CD8-positive, alpha-beta memory T cell (primary cell): ENCODE measurements around the gene ENPP1. TPM values are rescaled to one million over a fixed set of nuclear protein-coding genes. Genes with fewer than 3 reads are reported as not detected.
"Not testable (repeated sequence)": the region's sequence is repeated elsewhere in the genome, so short reads cannot be mapped to it uniquely, and the experiment has no call there.

ENCODE experiments used
- CTCF ChIA-PET: fragments of 350-600 bp; sonication (Branson Sonifier 250); formaldehyde crosslinking; loops from one replicate; lab custom pipeline; 2021; ENCODE audit warnings: antibody characterized with exemption; lab: Charles Lee
- POLR2A ChIA-PET: fragments of 350-600 bp; sonication (Branson Sonifier 250); formaldehyde crosslinking; loops from one replicate; lab custom pipeline; 2021; ENCODE audit warnings: antibody characterized with exemption; lab: Charles Lee
- DNase-seq, 5 donors: peaks; one replicate each; pipeline versions ENCODE4 v3.0.0 to v3.0.0-alpha.2; 2020 to 2022; ENCODE audit warnings: mixed read lengths in 1 of 5
- H3K27ac ChIP-seq: one replicate; pipeline ENCODE4 v1.7.0; 2013; ENCODE audit warnings: low read depth, mild to moderate bottlenecking, low read length, moderate library complexity
- H3K27me3 ChIP-seq: 2 replicates; pipeline ENCODE4 v1.7.0; 2013; ENCODE audit warnings: low read length, mild to moderate bottlenecking; ENCODE audit not compliant: insufficient read depth, poor library complexity, severe bottlenecking
- H3K36me3 ChIP-seq: 2 replicates; pipeline ENCODE4 v1.7.0; 2013; ENCODE audit warnings: mild to moderate bottlenecking, low read length, moderate library complexity; ENCODE audit not compliant: insufficient read depth
- H3K4me1 ChIP-seq: 2 replicates; pipeline ENCODE4 v1.7.0; 2013; ENCODE audit warnings: mild to moderate bottlenecking, low read length, moderate library complexity; ENCODE audit not compliant: insufficient read depth
- H3K4me3 ChIP-seq: 2 replicates; pipeline ENCODE4 v1.7.0; 2013; ENCODE audit warnings: mild to moderate bottlenecking, low read length
- H3K9me3 ChIP-seq: 2 replicates; pipeline ENCODE4 v1.7.0; 2013; ENCODE audit warnings: mild to moderate bottlenecking, low read length
- H3K27ac Mint-ChIP-seq, 8 donors: one replicate each; pipeline ENCODE4 v1.8.0; 2020 to 2021; ENCODE audit warnings: mixed read lengths in 8 of 8, mild to moderate bottlenecking in 6 of 8, inconsistent platforms in 3 of 8, moderate library complexity in 3 of 8
- H3K27me3 Mint-ChIP-seq, 2 donors: one replicate each; pipeline ENCODE4 v1.8.0; 2020 to 2021; ENCODE audit warnings: mixed read lengths in 2 of 2, mild to moderate bottlenecking in 1 of 2, moderate library complexity in 1 of 2
- H3K36me3 Mint-ChIP-seq, 3 donors: one replicate each; pipeline ENCODE4 v1.8.0; 2020 to 2021; ENCODE audit warnings: mixed read lengths in 3 of 3, inconsistent platforms in 1 of 3, mild to moderate bottlenecking in 1 of 3
- H3K4me1 Mint-ChIP-seq, 3 donors: one replicate each; pipeline ENCODE4 v1.8.0; 2020 to 2021; ENCODE audit warnings: mixed read lengths in 3 of 3, inconsistent platforms in 1 of 3, mild to moderate bottlenecking in 1 of 3
- H3K4me3 Mint-ChIP-seq, 7 donors: one replicate each; pipeline ENCODE4 v1.8.0; 2020 to 2021; ENCODE audit warnings: mixed read lengths in 7 of 7, mild to moderate bottlenecking in 6 of 7, moderate library complexity in 4 of 7, inconsistent platforms in 2 of 7
- H3K9me3 Mint-ChIP-seq, 5 donors: one replicate each; pipeline ENCODE4 v1.8.0; 2020 to 2022; ENCODE audit warnings: mixed read lengths in 5 of 5, mild to moderate bottlenecking in 3 of 5, moderate library complexity in 2 of 5, inconsistent platforms in 1 of 5
- polyA plus RNA-seq: library from polyadenylated mRNA; unstranded; fragments of 300-500 nt; fragmentation: Illumina TruSeq; gene quantifications from one replicate; pipeline ENCODE4 v1.2.3, GENCODE V29; 2021
- total RNA-seq, 2 experiments: library from RNA; stranded (reverse); gene quantifications; one replicate each; pipeline ENCODE4 v1.2.3, GENCODE V29; 2021

ENPP1 gene
- total and polyA plus RNA-seq, 3 experiments from 2014 or later, result 1.2 to 2.2 (median 2.2) TPM

DNA sequence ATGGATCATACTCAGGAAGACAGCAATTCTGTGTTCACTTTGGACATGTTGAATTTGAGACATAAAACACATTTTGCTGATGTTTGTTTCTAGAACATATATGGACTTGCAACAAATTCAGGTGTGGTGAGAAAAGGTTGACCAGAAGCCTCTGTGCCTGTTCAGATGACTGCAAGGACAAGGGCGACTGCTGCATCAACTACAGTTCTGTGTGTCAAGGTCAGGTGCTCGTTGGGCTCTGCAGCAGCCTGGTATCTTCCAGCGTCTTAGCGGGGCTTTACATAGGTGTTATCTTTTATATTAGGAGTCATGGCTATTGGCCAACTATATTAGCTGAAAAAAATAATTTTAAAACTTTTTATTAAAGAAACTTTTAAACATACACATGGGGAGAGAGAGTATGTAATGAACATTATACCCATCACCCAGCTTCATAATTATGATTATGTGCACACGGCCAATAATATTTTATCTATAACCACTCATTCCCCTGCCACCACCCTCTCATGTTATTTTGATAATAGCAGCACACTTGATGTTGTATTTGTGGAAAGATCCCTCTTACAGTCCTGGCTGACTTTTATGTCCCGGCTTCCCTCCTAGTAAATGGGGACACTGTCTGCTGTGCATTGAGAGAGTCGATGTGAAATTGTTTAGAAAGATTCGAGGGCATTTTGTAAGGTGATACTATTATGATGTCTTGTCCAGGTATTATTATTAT is 43.4 kb downstream of the ENPP1 start:
- no peak for DNase-seq
- ChIA-PET POLR2A (no interaction called here), CTCF (no interaction called here)
- Histone ChIP-seq H3K27ac (no peak overlapping the region), H3K36me3 (no peaks in the 10 kb centered on the region), H3K27me3 (no peaks in the 10 kb centered on the region), H3K4me1 (no peaks in the 10 kb centered on the region), H3K4me3 (no peak overlapping the region), H3K9me3 (no peaks in the 10 kb centered on the region)
- H3K27ac Mint-ChIP-seq, result no peak overlapping the region
- H3K9me3 Mint-ChIP-seq, result no peaks in the 10 kb centered on the region
- peaks cover 5 to 6% of the 10 kb centered on the region in 2 donors for H3K27me3 Mint-ChIP-seq
- no peak overlapping the region for H3K4me3 Mint-ChIP-seq
- H3K36me3 Mint-ChIP-seq, result no peaks in the 10 kb centered on the region
- no peaks in the 10 kb centered on the region for H3K4me1 Mint-ChIP-seq

DNA sequence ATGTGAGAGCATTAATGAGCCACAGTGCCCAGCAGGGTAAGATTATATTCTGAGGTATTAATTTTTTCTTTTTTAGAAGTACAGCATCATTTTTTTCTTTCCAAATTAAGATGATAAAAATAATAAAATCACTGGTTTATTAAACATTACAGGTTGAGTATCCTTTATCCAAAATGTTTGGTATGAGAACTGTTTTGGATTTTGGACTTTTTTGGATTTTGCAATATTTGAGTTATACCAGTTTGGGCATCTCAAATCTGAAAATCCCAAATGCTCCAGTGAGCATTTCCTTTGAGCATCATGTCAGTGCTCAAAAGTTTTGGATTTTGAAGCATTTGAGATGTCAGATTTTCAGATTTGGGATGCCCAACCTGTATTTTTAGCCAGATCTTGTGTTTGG is 44.4 kb downstream of the ENPP1 start:
- H3K36me3 ChIP-seq, result no peaks in the 10 kb centered on the region

DNA sequence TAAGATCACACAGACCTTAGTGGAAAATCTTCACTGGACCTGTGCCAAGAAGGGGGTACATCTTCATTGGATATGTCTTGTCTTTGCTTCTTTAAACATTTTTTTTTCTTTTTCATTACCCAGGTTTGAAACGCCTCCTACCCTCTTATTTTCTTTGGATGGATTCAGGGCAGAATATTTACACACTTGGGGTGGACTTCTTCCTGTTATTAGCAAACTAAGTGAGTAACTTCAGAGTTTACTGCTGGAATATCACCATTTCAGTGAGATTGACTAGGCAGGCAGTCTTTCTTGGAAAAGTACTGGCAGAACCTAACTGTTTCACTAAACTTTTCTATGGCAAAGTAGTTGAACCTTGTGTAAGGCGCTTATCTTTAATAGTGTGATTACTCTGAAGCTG is 47.0 kb downstream of the ENPP1 start:
- H3K4me3 Mint-ChIP-seq, result no peak overlapping the region
- H3K4me1 Mint-ChIP-seq, result no peaks in the 10 kb centered on the region
- no peaks in the 10 kb centered on the region for H3K36me3 Mint-ChIP-seq
- Histone ChIP-seq H3K27ac (no peak overlapping the region), H3K4me3 (no peak overlapping the region), H3K27me3 (no peaks in the 10 kb centered on the region), H3K9me3 (no peaks in the 10 kb centered on the region), H3K4me1 (no peaks in the 10 kb centered on the region), H3K36me3 (no peaks in the 10 kb centered on the region)
- DNase-seq, result no peak
- no peak overlapping the region for H3K27ac Mint-ChIP-seq
- no peaks in the 10 kb centered on the region for H3K9me3 Mint-ChIP-seq
- H3K27me3 Mint-ChIP-seq, result no peaks in the 10 kb centered on the region
- CTCF ChIA-PET, result no interaction called here
- POLR2A ChIA-PET, result no interaction called here

More for the DNA sequence above, 44.4 kb downstream of the ENPP1 start:
- ChIA-PET CTCF (no interaction called here), POLR2A (no interaction called here)
- no peak for DNase-seq
- Histone ChIP-seq H3K27me3 (no peaks in the 10 kb centered on the region), H3K4me3 (no peak overlapping the region), H3K4me1 (no peaks in the 10 kb centered on the region), H3K9me3 (no peaks in the 10 kb centered on the region), H3K27ac (no peak overlapping the region)
- Mint-ChIP-seq H3K27me3 (peaks cover 4 to 5% of the 10 kb centered on the region in 2 donors), H3K4me3 (no peak overlapping the region), H3K27ac (no peak overlapping the region), H3K4me1 (no peaks in the 10 kb centered on the region), H3K36me3 (no peaks in the 10 kb centered on the region), H3K9me3 (no peaks in the 10 kb centered on the region)

DNA sequence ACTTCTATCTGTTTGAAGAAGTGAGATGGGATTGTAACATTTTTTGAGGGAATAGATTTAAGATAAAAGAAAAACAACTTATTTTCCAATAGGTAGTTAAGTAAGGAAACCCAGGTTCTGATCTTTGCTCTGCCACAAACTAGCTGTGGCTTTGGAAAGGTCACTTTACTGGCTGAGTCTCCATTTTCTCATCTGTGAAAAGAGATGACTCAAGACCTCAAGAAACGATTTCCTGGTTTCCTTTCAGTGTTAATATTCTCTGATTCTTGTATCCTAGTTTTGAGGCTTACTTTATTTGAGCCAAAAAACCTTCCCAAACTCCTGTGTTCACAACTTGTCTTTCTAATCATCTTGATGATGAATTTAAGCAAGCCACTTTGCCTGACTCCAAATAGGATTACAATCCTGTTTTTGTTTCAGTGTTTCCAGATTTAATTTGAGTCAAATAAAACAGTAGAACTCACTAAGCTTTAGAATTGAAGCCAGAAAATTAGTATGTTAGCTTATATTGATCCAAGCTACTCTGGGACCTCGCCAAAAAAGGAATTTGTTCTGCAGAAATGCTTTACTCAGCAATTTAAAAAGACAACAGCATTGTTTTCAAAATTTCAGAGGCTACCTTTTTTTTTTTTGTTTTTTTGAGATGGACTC is 51.1 kb downstream of the ENPP1 start:
- Mint-ChIP-seq H3K4me1 (no peaks in the 10 kb centered on the region), H3K9me3 (no peaks in the 10 kb centered on the region), H3K4me3 (no peak overlapping the region), H3K27me3 (peaks cover 2 to 18% of the 10 kb centered on the region in 2 donors), H3K36me3 (peaks cover 0 to 2% (median 0%) of the 10 kb centered on the region in 3 donors), H3K27ac (no peak overlapping the region)
- no peak overlapping the region for H3K4me3 ChIP-seq
- no peaks in the 10 kb centered on the region for H3K36me3 ChIP-seq
- DNase-seq, result no peak
- H3K9me3 ChIP-seq, result no peaks in the 10 kb centered on the region
- H3K27ac ChIP-seq, result no peak overlapping the region
- no peaks in the 10 kb centered on the region for H3K27me3 ChIP-seq
- CTCF ChIA-PET, result no interaction called here
- POLR2A ChIA-PET, result no interaction called here
- H3K4me1 ChIP-seq, result no peaks in the 10 kb centered on the region

DNA sequence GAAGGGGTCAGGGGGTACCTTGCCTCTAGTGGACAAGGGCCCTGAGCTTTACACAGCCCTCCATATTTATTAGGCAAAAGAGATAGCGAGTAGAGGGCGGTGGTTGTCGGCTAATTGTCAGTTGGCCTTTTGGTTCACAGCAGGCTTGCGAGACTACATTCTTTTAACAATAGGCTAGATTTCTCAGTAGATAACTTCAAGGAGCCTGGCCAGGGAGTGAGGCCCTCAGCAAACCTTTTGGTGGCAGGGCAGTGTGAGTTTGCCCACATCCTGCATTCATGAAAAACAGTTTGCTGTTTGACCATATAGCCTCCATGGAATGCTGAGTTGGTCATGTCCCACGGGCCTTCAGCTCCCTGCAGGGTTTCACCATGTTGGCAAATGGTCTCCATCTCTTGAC is 51.8 kb downstream of the ENPP1 start:
- H3K9me3 Mint-ChIP-seq, H3K36me3 ChIP-seq, H3K36me3 Mint-ChIP-seq, H3K27ac ChIP-seq, H3K4me3 ChIP-seq, CTCF ChIA-PET, DNase-seq, H3K27me3 ChIP-seq, H3K27ac Mint-ChIP-seq, H3K9me3 ChIP-seq, POLR2A ChIA-PET, H3K4me3 Mint-ChIP-seq, H3K4me1 ChIP-seq, H3K4me1 Mint-ChIP-seq: not testable (repeated sequence)
- H3K27me3 Mint-ChIP-seq, result peaks cover 2 to 18% of the 10 kb centered on the region in 2 donors

DNA sequence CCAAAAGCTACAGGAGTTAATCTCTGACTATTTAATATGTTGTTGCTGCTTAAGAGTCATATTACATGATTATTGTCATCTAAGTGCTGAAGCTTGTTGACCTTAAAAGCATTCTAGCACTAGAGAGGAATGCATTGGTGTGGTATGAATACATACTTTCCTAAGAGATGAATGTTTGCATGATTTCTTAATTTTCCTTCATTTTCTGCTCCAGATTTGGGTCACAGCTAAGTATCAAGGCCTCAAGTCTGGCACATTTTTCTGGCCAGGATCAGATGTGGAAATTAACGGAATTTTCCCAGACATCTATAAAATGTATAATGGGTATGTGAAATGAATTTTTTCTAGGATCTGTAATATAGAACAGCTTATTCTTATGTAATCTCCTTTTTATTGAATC is 53.6 kb downstream of the ENPP1 start:
- no peaks in the 10 kb centered on the region for H3K4me1 ChIP-seq
- no peaks in the 10 kb centered on the region for H3K36me3 ChIP-seq
- H3K27me3 ChIP-seq, result no peaks in the 10 kb centered on the region
- H3K27ac ChIP-seq, result no peak overlapping the region
- Mint-ChIP-seq H3K4me1 (no peaks in the 10 kb centered on the region), H3K27me3 (peaks cover 2 to 18% of the 10 kb centered on the region in 2 donors), H3K4me3 (no peak overlapping the region), H3K36me3 (peaks cover 0 to 2% (median 0%) of the 10 kb centered on the region in 3 donors), H3K9me3 (no peaks in the 10 kb centered on the region), H3K27ac (no peak overlapping the region)
- H3K9me3 ChIP-seq, result no peaks in the 10 kb centered on the region
- ChIA-PET CTCF (no interaction called here), POLR2A (no interaction called here)
- DNase-seq, result no peak
- no peak overlapping the region for H3K4me3 ChIP-seq

DNA sequence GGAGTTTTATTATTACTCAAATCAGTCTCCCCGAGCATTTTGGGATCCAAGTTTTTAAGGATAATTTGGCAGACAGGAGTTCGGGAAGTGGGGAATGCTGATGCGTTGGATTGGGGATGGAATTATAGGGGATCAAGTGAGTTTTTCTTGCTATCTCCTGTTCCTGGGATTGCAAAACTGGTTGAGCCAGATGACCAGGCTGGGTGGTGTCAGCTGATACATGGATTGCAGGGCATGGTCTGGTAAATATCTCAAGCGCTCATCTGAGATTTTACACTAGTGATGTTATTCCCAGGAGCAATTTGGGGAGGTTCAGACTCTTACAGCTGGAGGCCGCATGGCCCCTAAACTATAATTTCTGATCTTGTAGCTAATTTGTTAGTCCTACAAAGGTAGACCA is 54.7 kb downstream of the ENPP1 start:
- no peak overlapping the region for H3K27ac ChIP-seq
- no peaks in the 10 kb centered on the region for H3K4me1 ChIP-seq
- ChIA-PET POLR2A (no interaction called here), CTCF (no interaction called here)
- no peak overlapping the region for H3K27ac Mint-ChIP-seq
- no peak for DNase-seq
- no peaks in the 10 kb centered on the region for H3K36me3 ChIP-seq
- no peak overlapping the region for H3K4me3 Mint-ChIP-seq
- H3K9me3 Mint-ChIP-seq, result no peaks in the 10 kb centered on the region
- no peaks in the 10 kb centered on the region for H3K9me3 ChIP-seq
- no peaks in the 10 kb centered on the region for H3K27me3 ChIP-seq
- H3K36me3 Mint-ChIP-seq, result peaks cover 0 to 2% (median 0%) of the 10 kb centered on the region in 3 donors
- H3K4me1 Mint-ChIP-seq, result no peaks in the 10 kb centered on the region
- H3K27me3 Mint-ChIP-seq, result peaks cover 2 to 18% of the 10 kb centered on the region in 2 donors
- H3K4me3 ChIP-seq, result no peak overlapping the region

DNA sequence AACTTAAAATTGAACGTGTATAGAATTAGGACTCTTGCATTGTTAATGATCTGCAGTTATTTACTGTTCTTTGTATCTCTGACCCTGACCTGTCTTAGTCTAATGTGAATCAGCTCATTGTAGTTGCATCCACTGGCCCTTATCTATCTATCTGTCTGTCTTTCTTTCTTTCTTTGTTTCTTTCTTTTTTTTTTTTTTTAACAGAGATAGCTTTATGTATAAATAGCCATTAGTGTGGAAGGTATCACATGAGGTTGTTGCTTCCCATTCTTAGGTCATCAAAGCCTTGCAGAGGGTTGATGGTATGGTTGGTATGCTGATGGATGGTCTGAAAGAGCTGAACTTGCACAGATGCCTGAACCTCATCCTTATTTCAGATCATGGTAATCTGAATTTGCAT is 59.9 kb downstream of the ENPP1 start:
- peaks cover 0 to 5% of the 10 kb centered on the region in 2 donors for H3K27me3 Mint-ChIP-seq
- Histone ChIP-seq H3K4me3 (no peak overlapping the region), H3K4me1 (no peaks in the 10 kb centered on the region), H3K9me3 (no peaks in the 10 kb centered on the region), H3K27me3 (no peaks in the 10 kb centered on the region), H3K27ac (no peak overlapping the region), H3K36me3 (no peaks in the 10 kb centered on the region)
- H3K36me3 Mint-ChIP-seq, result no peaks in the 10 kb centered on the region
- no peaks in the 10 kb centered on the region for H3K4me1 Mint-ChIP-seq
- DNase-seq, result no peak
- H3K9me3 Mint-ChIP-seq, result no peaks in the 10 kb centered on the region
- peak overlapping the region in 1 of 8 donors; percentile 78 for H3K27ac Mint-ChIP-seq
- CTCF ChIA-PET, result no interaction called here
- no peak overlapping the region for H3K4me3 Mint-ChIP-seq
- POLR2A ChIA-PET, result no interaction called here
